Measurements from ENCODE around the gene MRPL14. TPM values are rescaled to one million over a fixed set of nuclear protein-coding genes. Genes with fewer than 3 reads are reported as not detected.

MRPL14 gene
- total and polyA plus RNA-seq, 9 of the 15 experiments (the other 6 are each of a cell fraction or from before 2014, with no cell fraction given): 126 to 424 (median 165) TPM

GRCh38 chr6:44127186-44128019 lies at the start of gene MRPL14, which contains the start of gene TMEM63B (continued):
- no peak for TF ChIP-seq SNRNP70 (optimal IDR thresholded peaks at IDR 0.05; ENCODE audit: low read depth, low read length)
- TF ChIP-seq HNRNPL (IDR thresholded peaks at IDR 0.05; ENCODE audit: low read depth, low read length): 0 out of 2 replicates have a peak, but pooled peaks have one; percentile 30
- TF ChIP-seq ZBTB7A (IDR thresholded peaks at IDR 0.05; ENCODE audit: borderline replicate concordance, control insufficient read depth, low read depth, low read length): peak; percentile 95
- TF ChIP-seq ZBTB17 (CRISPR knock-in tag; IDR thresholded peaks at IDR 0.05): no peak
- peak; percentile 69; the same call in 1 of the 2 replicates for TF ChIP-seq SNIP1 (IDR thresholded peaks at IDR 0.05; ENCODE audit: low read depth)
- no peak for TF ChIP-seq ELF2 (CRISPR knock-in tag; IDR thresholded peaks at IDR 0.05)
- no peak for TF ChIP-seq NR4A1 (CRISPR knock-in tag; IDR thresholded peaks at IDR 0.05)
- TF ChIP-seq NR4A1 (tag; IDR thresholded peaks at IDR 0.05): no peak
- TF ChIP-seq FOXO4 (CRISPR knock-in tag; IDR thresholded peaks at IDR 0.05): no peak
- TF ChIP-seq SMARCA5 (IDR thresholded peaks at IDR 0.05): no peak
- TF ChIP-seq SFPQ (IDR thresholded peaks at IDR 0.05; ENCODE audit: low read depth, low read length): no peak
- TF ChIP-seq MITF (IDR thresholded peaks at IDR 0.05): 0 out of 2 replicates have a peak, but pooled peaks have one; percentile 10
- no peak for TF ChIP-seq ID3 (CRISPR knock-in tag; IDR thresholded peaks at IDR 0.05)
- no peak for TF ChIP-seq ID3 (tag; IDR thresholded peaks at IDR 0.05)
- no peak for TF ChIP-seq TAF9B (IDR thresholded peaks at IDR 0.05; ENCODE audit: partially characterized antibody)
- TF ChIP-seq ZMIZ1 (IDR thresholded peaks at IDR 0.05; ENCODE audit: low read depth in 2 of 2, low read length in 2 of 2): 0 out of 4 replicates have a peak, but pooled peaks of 1 of the 2 experiments have one; percentile 35
- TF ChIP-seq POLR3G (IDR thresholded peaks at IDR 0.05; ENCODE audit: extremely low read depth, insufficient read length, insufficient replicate concordance): no peak

All from K562 (cell line).